Gastroesophageal sphincter (tissue), 4 donors: ENCODE data around the gene PLXNB1. TPM values are rescaled to one million over a fixed set of nuclear protein-coding genes. Genes with fewer than 3 reads are reported as not detected.
A peak's percentile ranks its signal among the peaks of the same experiment; 100 is the strongest.
"Not testable (repeated sequence)": the region's sequence is repeated elsewhere in the genome, so short reads cannot be mapped to it uniquely, and the experiment has no call there.

Experiments
- ATAC-seq: fragments of 150-250 bp; one replicate; pipeline ENCODE4 v1.9.1; 2016; ENCODE audit warnings: mild to moderate bottlenecking, moderate library complexity
- H3K27ac ChIP-seq, 4 donors: fragments of 200-600 bp; sonication (generic) in 3 of 4; 1 replicate in 3 of 4; 2 replicates in 1 of 4; pipeline ENCODE4 v1.5.1; 2016 to 2019
- H3K27me3 ChIP-seq: fragments of 200-600 bp; sonication (generic); one replicate; pipeline ENCODE4 v1.5.1; 2019
- H3K36me3 ChIP-seq, 2 donors: fragments of 200-600 bp; sonication (generic); one replicate each; pipeline ENCODE4 v1.5.1; 2019; ENCODE audit warnings: control low read depth in 1 of 2
- H3K4me1 ChIP-seq, 3 donors: fragments of 200-600 bp; sonication (generic); 1 replicate in 2 of 3; 2 replicates in 1 of 3; pipeline ENCODE4 v1.5.1; 2016 to 2019; ENCODE audit warnings: control low read depth in 2 of 3
- H3K4me3 ChIP-seq, 2 donors: fragments of 200-600 bp; sonication (generic); one replicate each; pipeline ENCODE4 v1.5.1; 2019; ENCODE audit warnings: mild to moderate bottlenecking in 1 of 2, moderate library complexity in 1 of 2
- H3K9me3 ChIP-seq, 3 donors: fragments of 200-600 bp; sonication (generic); one replicate each; pipeline ENCODE4 v1.5.1; 2017 to 2019; ENCODE audit warnings: control low read depth in 2 of 3
- EP300 ChIP-seq: sonication (generic); formaldehyde crosslinking; IDR thresholded peaks from one replicate; pipeline ENCODE4 v1.6.1; 2017; ENCODE audit warnings: antibody characterized with exemption, mild to moderate bottlenecking
- POLR2A ChIP-seq, 2 donors: fragments of 450-650 bp; IDR thresholded peaks; one replicate each; pipeline ENCODE4 v1.6.1; 2017; ENCODE audit warnings: antibody characterized with exemption in 2 of 2, mild to moderate bottlenecking in 2 of 2, moderate library complexity in 1 of 2
- POLR2AphosphoS5 ChIP-seq: sonication (generic); formaldehyde crosslinking; IDR thresholded peaks from one replicate; pipeline ENCODE4 v1.6.1; 2017; ENCODE audit warnings: antibody characterized with exemption
- WGBS, 2 donors: methylation state at CpG; one replicate each; pipeline ENCODE4 v1.1.5; 2018; ENCODE audit warnings: low coverage in 1 of 2; 5-methylcytosine and 5-hydroxymethylcytosine counted together
- total RNA-seq, 4 donors: library from RNA; depleted of rRNA; stranded (reverse); fragments of >200 nt; gene quantifications; one replicate each; pipeline ENCODE4 v1.1.0, GENCODE V29; 2016
- TF ChIP-seq, protein P1 (sequence below), 4 experiments: fragments of 200-600 bp in 2 of 4; fragments of 450-650 bp in 2 of 4; sonication (generic) in 1 of 4; IDR thresholded peaks; one replicate each; pipeline ENCODE4 v1.5.1; 2017 to 2019; ENCODE audit warnings: antibody characterized with exemption in 4 of 4, mild to moderate bottlenecking in 2 of 4, moderate library complexity in 2 of 4

The PLXNB1 gene
- total RNA-seq, 4 donors from 2014 or later: 125 to 186 (median 147) TPM

DNA sequence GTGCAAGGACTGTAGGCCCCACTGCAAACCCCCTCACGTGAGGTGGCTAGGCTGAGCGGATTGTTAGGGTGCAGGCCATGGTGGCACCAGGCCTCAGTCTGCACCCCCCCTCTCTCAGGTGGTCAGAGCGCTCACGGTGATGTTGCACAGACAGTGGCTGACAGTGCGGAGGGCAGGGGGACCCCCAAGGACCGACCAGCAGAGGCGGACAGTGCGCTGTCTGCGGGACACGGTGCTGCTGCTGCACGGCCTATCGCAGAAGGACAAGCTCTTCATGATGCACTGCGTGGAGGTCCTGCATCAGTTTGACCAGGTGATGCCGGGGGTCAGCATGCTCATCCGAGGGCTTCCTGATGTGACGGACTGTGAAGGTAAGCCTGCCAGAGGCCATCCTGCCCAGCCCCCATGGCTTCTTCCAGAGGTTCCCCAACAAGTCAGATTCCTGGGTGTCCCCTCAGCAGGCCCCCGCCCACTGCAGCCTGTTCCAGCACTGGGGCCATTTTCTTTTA, 34.9 kb upstream of the PLXNB1 start:
- Histone ChIP-seq H3K4me3 (no peak overlapping the region), H3K4me1 (peaks cover 4 to 54% (median 40%) of the 10 kb centered on the region in 3 donors), H3K9me3 (no peaks in the 10 kb centered on the region), H3K27ac (peak overlapping the region; percentile 70 to 98 (median 97)), H3K27me3 (no peaks in the 10 kb centered on the region), H3K36me3 (peaks cover 0 to 66% of the 10 kb centered on the region in 2 donors)
- ATAC-seq: no peak
- 85% methylated on average over 2 of the region's 17 CpGs; no CpG with 5 or more reads in 1 of the 2 donors for WGBS, 2 donors
- TF ChIP-seq POLR2A (IDR thresholded peaks at IDR 0.05): no peak
- no peak for TF ChIP-seq POLR2AphosphoS5
- TF ChIP-seq, protein P1, sequence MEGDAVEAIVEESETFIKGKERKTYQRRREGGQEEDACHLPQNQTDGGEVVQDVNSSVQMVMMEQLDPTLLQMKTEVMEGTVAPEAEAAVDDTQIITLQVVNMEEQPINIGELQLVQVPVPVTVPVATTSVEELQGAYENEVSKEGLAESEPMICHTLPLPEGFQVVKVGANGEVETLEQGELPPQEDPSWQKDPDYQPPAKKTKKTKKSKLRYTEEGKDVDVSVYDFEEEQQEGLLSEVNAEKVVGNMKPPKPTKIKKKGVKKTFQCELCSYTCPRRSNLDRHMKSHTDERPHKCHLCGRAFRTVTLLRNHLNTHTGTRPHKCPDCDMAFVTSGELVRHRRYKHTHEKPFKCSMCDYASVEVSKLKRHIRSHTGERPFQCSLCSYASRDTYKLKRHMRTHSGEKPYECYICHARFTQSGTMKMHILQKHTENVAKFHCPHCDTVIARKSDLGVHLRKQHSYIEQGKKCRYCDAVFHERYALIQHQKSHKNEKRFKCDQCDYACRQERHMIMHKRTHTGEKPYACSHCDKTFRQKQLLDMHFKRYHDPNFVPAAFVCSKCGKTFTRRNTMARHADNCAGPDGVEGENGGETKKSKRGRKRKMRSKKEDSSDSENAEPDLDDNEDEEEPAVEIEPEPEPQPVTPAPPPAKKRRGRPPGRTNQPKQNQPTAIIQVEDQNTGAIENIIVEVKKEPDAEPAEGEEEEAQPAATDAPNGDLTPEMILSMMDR (IDR thresholded peaks at IDR 0.05): no peak
- TF ChIP-seq EP300: no peak

DNA sequence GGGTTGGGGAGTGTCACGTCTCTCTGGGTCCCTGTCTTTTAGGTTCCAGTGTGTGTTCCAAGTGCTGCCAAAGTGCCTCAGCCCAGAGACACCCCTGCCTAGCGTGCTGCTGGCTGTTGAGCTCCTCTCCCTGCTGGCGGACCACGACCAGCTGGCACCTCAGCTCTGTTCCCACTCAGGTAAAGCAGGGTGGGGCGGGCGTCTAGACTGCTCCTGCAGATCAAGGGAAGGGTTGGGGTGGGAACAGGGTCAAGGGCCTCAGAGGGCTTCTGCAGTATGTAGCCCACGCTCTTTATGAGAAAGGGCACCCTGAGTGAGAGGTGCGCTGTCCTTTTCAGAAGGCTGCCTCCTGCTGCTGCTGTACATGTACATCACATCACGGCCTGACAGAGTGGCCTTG, 33.8 kb upstream of the PLXNB1 start:
- no peak for ATAC-seq
- H3K4me3 ChIP-seq: no peak overlapping the region
- TF ChIP-seq POLR2A (IDR thresholded peaks at IDR 0.05): no peak
- TF ChIP-seq EP300: no peak
- TF ChIP-seq, protein P1 (IDR thresholded peaks at IDR 0.05): no peak
- TF ChIP-seq POLR2AphosphoS5: no peak
- H3K36me3 ChIP-seq: peaks cover 0 to 66% of the 10 kb centered on the region in 2 donors
- peak overlapping the region in 3 of 4 donors; percentile 97 to 98 (median 97) for H3K27ac ChIP-seq
- H3K4me1 ChIP-seq: peaks cover 4 to 43% (median 30%) of the 10 kb centered on the region in 3 donors
- no peaks in the 10 kb centered on the region for H3K27me3 ChIP-seq
- no peaks in the 10 kb centered on the region for H3K9me3 ChIP-seq
- WGBS, 2 donors: 80 to 83% methylated on average over 1 of the region's 9 CpGs

DNA sequence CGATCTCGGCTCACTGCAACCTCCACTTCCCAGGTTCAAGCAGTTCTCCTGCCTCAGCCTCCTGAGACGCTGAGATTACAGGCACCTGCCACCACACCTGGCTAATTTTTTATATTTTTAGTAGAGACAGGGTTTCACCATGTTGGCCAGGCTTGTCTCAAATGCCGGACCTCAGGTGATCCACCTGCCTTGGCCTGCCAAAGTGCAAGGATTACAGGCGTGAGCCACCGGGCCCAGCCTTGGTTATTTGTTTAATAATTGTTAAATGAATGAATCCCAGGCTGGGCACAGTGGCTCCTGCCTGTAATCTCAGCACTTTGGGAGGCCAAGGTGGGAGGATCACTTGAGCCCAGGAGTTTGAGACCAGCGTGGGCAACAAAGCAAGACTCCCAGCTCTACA, 31.9 kb upstream of the PLXNB1 start:
- H3K27ac ChIP-seq, H3K4me3 ChIP-seq, H3K9me3 ChIP-seq, ATAC-seq, H3K27me3 ChIP-seq: not testable (repeated sequence)
- WGBS, 2 donors: 60 to 80% methylated on average over 1 to 6 of the region's 7 CpGs
- Histone ChIP-seq H3K36me3 (peaks cover 0 to 67% of the 10 kb centered on the region in 2 donors), H3K4me1 (peaks cover 0 to 24% (median 10%) of the 10 kb centered on the region in 3 donors)

DNA sequence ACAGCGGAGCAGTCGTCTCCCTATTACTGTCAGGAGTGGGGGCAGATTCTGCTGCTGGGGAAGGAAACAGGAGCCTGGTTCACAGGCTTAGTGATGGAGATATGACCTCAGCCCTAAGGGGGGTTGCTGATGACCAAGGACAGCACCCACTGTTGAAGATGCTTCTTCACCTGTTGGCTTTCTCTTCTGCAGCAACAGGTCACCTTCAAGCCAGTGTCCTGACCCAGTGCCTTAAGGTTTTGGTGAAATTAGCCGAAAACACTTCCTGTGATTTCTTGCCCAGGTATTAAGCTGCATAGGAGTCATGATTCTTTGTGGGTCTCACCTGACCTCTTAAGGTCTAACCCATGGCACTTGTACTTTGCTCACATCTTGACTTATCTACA, 30.6 kb upstream of the PLXNB1 start:
- WGBS, 2 donors: 81 to 100% methylated on average over 1 to 3 of the region's 3 CpGs
- ATAC-seq: no peak
- no peak for TF ChIP-seq POLR2AphosphoS5
- TF ChIP-seq, protein P1 (IDR thresholded peaks at IDR 0.05): no peak
- TF ChIP-seq EP300: no peak
- no peak for TF ChIP-seq POLR2A (IDR thresholded peaks at IDR 0.05)
- H3K4me3 ChIP-seq: no peak overlapping the region
- H3K27ac ChIP-seq: no peak overlapping the region
- no peaks in the 10 kb centered on the region for H3K9me3 ChIP-seq
- peaks cover 0 to 79% of the 10 kb centered on the region in 2 donors for H3K36me3 ChIP-seq
- H3K27me3 ChIP-seq: no peaks in the 10 kb centered on the region
- peaks cover 0 to 14% (median 6%) of the 10 kb centered on the region in 3 donors for H3K4me1 ChIP-seq

DNA sequence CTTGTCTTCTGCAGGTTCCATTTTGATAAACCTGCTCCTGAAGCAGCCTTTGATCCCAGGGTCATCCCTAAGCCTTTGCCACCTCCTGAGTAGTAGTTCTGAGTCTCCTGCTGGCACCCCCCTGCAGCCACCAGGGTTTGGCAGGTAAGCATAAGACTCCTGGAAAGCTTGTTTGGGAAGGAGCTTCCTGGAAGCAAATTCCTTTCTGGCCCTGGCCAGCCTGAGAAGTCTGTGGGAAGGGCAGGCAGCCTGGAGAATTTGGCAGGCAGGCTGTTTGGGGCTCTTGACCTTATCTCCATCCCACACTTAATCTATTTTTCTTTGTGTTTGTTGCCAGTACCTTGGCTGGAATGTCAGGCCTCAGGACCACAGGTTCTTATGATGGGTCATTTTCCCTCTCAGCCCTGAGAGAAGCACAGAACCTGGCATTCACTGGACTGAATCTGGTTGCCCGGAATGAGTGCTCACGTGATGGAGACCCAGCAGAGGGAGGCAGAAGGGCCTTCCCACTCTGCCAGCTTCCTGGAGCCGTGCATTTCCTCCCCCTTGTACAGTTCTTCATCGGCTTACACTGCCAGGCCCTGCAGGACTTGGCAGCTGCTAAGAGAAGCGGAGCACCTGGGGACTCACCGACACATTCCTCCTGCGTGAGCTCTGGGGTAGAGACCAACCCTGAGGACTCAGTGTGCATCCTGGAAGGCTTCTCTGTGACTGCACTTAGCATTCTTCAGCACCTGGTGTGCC, 30.1 kb upstream of the PLXNB1 start:
- Histone ChIP-seq H3K9me3 (no peaks in the 10 kb centered on the region), H3K36me3 (peaks cover 0 to 85% of the 10 kb centered on the region in 2 donors), H3K4me3 (no peak overlapping the region), H3K27ac (no peak overlapping the region), H3K4me1 (peaks cover 0 to 8% (median 2%) of the 10 kb centered on the region in 3 donors), H3K27me3 (no peaks in the 10 kb centered on the region)
- 78% methylated on average over 5 of the region's 7 CpGs; no CpG with 5 or more reads in 1 of the 2 donors for WGBS, 2 donors
- TF ChIP-seq POLR2A (IDR thresholded peaks at IDR 0.05) (no peak), POLR2AphosphoS5 (no peak), EP300 (no peak)
- TF ChIP-seq, protein P1 (IDR thresholded peaks at IDR 0.05): no peak
- ATAC-seq: no peak
